ENCODE results near the gene MATK. TPM values are rescaled to one million over a fixed set of nuclear protein-coding genes. Genes with fewer than 3 reads are reported as not detected.

MATK gene
- total RNA-seq, 1 experiment from 2014 or later = 22.5 TPM

GRCh38 chr19:3778899-3779723 lies 7.1 kb downstream of the MATK start:
- in situ Hi-C loops (cut with HindIII; ENCODE audit: low pct_unique_long_range_greater_than_20kb, low sequenced_read_pairs) = no loop called here

GRCh38 chr19:3778104-3778867 lies 7.9 kb downstream of the MATK start:
- in situ Hi-C loops (cut with HindIII; ENCODE audit: low pct_unique_long_range_greater_than_20kb, low sequenced_read_pairs) = no loop called here
- no peak for DNase-seq (ENCODE audit: low read depth, low spot score)

More at GRCh38 chr19:3778899-3779723, 7.1 kb downstream of the MATK start:
- DNase-seq (ENCODE audit: low read depth, low spot score) = no peak

DNA sequence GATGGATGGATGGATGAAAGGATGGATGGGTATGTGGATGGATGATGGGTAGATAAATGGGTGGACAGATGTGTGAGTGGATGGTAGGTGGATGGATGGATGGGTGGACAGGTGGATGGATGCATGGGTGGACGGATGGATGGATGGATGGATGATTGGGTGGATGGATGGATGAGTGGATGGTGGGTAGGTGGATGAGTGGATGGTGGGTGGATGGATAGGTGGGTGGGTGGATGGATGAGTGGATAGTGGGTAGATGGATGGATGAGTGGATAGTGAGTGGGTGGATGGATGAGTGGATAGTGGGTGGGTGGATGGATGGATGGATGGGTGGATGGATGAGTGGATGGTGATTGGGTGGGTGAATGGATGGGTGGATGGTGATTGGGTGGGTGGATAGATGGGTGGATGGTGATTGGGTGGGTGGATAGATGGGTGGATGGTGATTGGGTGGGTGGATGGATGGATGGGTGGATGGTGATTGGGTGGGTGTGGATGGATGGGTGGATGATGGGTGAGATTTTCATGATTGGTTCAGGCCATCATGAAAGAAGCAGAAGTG lies 9.6 kb downstream of the MATK start:
- in situ Hi-C loops (cut with HindIII; ENCODE audit: low pct_unique_long_range_greater_than_20kb, low sequenced_read_pairs) = no loop called here

DNA sequence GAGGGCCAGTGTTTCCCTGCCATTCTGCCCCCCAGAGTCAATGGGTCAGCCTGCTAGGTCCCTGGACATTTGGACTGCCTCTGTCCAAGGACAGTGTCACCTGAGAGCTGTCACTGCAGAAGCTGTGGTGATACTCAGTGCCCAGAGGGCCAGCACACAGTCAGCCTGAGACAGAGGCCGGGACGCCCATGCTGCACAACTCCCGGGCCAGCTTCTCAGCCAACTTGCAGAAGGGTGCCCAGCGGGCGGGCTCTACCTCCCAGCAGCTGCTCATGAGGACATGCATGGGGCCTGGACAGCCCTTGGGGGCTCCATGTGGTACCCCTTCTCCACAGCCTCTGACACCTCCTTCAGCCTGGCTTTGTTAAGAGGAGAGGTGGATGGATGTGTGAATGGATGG lies 10.3 kb downstream of the MATK start:
- in situ Hi-C loops (cut with HindIII; ENCODE audit: low pct_unique_long_range_greater_than_20kb, low sequenced_read_pairs) = no loop called here
- DNase-seq (ENCODE audit: low read depth, low spot score) = no peak

More for the DNA sequence above, 9.6 kb downstream of the MATK start:
- DNase-seq (ENCODE audit: low read depth, low spot score) = no peak

- no peak for DNase-seq (ENCODE audit: low read depth, low spot score)
- in situ Hi-C loops (cut with HindIII; ENCODE audit: low pct_unique_long_range_greater_than_20kb, low sequenced_read_pairs) = no loop called here
Observed at GRCh38 chr19:3775374-3775711, 10.8 kb downstream of the MATK start.

- in situ Hi-C loops (cut with HindIII; ENCODE audit: low pct_unique_long_range_greater_than_20kb, low sequenced_read_pairs) = no loop called here
Observed at GRCh38 chr19:3774621-3775373, 11.4 kb downstream of the MATK start.

GRCh38 chr19:3773814-3774515 lies 12.2 kb downstream of the MATK start:
- DNase-seq (ENCODE audit: low read depth, low spot score) = no peak
- in situ Hi-C loops (cut with HindIII; ENCODE audit: low pct_unique_long_range_greater_than_20kb, low sequenced_read_pairs) = no loop called here

More at GRCh38 chr19:3774621-3775373, 11.4 kb downstream of the MATK start:
- DNase-seq (ENCODE audit: low read depth, low spot score) = no peak

GRCh38 chr19:3771906-3772455 lies 14.2 kb downstream of the MATK start, which contains the start of gene RAX2:
Gene RAX2 (minus strand): TSS chr19:3772228. CDS start chr19:3771742, 486 bp downstream.
- in situ Hi-C loops (cut with HindIII; ENCODE audit: low pct_unique_long_range_greater_than_20kb, low sequenced_read_pairs) = no loop called here
- no peak for DNase-seq (ENCODE audit: low read depth, low spot score)

DNA sequence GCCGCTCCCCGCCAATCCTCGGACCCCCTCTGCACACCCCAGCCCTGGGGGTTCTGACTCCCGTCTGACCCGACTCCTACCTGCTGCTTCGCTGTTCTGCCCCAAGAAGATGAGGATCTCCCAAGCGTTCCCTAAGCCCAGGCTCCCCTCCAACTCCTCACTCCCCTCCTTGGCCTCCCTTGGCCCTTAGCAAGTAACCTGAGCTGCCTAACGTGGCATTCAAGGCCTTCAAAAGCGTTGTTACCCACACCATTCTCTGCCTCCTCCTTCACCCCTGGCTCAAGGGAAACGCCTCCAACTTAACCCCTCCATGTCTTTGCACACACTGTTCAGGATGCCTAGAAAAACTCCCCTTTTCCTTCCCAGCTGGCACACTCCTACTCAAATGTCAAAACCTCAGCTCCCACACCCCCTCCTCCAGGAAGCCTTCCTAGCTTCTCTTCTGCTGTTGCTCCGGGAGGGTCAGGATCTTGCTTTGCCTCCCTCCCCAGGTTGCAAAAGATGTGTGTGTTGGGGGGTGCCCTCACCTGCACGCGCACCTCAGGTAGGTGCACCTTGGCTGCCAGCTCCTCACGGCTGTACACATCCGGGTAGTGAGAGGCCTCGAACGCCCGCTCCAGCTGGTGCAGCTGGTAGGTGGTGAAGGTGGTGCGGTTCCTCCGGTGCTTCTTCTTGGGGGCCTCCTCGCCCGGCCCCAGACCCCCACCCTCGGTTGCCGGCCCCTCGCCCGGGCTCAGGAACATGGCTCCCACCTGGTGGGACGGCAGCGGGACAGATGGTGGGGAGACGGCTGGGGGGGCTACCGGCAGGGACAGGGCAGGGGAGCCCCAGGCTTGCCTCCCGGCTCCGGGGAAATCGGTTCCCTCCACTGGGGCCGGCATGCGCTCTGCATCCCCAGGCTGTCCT lies 14.9 kb downstream of the MATK start:
- in situ Hi-C loops (cut with HindIII; ENCODE audit: low pct_unique_long_range_greater_than_20kb, low sequenced_read_pairs) = no loop called here
- DNase-seq (ENCODE audit: low read depth, low spot score) = no peak

GRCh38 chr19:3770136-3770999 lies 15.8 kb downstream of the MATK start:
- no peak for DNase-seq (ENCODE audit: low read depth, low spot score)
- in situ Hi-C loops (cut with HindIII; ENCODE audit: low pct_unique_long_range_greater_than_20kb, low sequenced_read_pairs) = no loop called here

DNA sequence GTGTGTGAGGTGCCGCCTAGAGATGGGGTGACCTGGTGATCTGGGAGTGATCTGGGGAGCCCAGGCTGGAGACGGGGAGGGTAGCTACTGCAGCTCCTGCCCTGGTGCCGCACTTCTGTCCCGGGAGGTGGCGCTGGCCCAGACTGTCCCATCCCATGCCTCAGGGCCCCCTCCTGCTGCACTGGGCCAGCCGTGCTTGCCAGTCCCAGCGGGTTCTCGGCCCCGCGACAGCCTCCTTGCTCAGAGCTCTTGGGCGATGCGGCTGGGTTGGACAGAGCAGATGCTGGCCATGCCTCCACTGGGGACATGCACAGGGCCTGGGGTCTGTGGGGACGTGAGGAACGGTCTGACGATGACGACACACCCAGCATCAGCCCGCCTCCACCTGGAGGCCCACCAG lies 16.7 kb downstream of the MATK start:
- in situ Hi-C loops (cut with HindIII; ENCODE audit: low pct_unique_long_range_greater_than_20kb, low sequenced_read_pairs) = no loop called here
- DNase-seq (ENCODE audit: low read depth, low spot score) = no peak

GRCh38 chr19:3768748-3769099 lies 17.5 kb downstream of the MATK start:
- DNase-seq (ENCODE audit: low read depth, low spot score) = no peak
- in situ Hi-C loops (cut with HindIII; ENCODE audit: low pct_unique_long_range_greater_than_20kb, low sequenced_read_pairs) = no loop called here

GRCh38 chr19:3768015-3768747 lies 18.0 kb downstream of the MATK start:
- in situ Hi-C loops (cut with HindIII; ENCODE audit: low pct_unique_long_range_greater_than_20kb, low sequenced_read_pairs) = no loop called here
- no peak for DNase-seq (ENCODE audit: low read depth, low spot score)

DNA sequence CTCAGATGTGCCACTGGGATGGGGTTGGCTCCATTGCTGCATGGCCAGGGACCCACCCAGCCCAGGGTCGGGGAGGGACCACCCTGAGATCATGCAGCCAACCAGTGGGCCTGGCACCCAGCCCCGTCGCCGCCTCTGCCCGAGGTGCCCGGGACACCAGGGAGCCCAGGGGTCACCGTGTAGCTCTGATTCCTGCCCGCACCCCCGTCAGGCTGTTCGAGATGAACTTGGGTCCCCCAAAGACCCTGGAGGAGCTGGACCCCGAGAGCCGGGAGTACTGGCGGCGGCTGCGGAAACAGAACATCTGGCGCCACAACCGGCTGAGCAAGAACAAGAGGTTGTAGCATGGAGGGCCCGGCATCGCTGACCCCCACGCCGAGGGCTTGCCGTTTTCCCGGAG lies 19.1 kb downstream of the MATK start:
- DNase-seq (ENCODE audit: low read depth, low spot score) = no peak

DNA sequence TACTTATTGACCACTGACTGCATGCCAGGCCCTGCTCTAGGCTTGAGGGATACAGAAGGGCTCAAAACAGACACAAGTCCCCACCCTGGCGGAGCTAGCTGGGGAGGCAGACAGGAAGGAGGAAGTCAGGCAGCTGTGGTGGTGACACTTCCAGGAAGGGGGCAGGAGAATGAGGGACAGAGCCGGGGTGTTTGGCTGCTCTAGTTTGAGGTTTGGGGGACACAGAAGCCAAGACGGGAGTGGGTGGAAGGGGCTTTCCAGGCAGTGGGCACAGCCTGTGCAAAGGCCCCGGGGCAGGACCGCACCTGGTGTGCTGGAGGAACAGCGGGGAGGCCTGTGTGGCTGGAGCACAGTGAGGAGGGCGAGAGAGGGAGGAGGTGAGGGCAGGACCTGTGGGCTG lies 19.7 kb downstream of the MATK start:
- in situ Hi-C loops (cut with HindIII; ENCODE audit: low pct_unique_long_range_greater_than_20kb, low sequenced_read_pairs) = no loop called here
- DNase-seq (ENCODE audit: low read depth, low spot score) = no peak

More for the DNA sequence above, 19.1 kb downstream of the MATK start:
- in situ Hi-C loops (cut with HindIII; ENCODE audit: low pct_unique_long_range_greater_than_20kb, low sequenced_read_pairs) = no loop called here

Measured in SK-MEL-5 (cell line).